HuH-7 (cell line): Measurements from ENCODE around the gene BCHE.
"Not testable (repeated sequence)": the region's sequence is repeated elsewhere in the genome, so short reads cannot be mapped to it uniquely, and the experiment has no call there.

Source experiments
- DNase-seq: peaks from one replicate; pipeline ENCODE4 v3.0.0; 2011; ENCODE audit warnings: low spot score

BCHE gene

DNA sequence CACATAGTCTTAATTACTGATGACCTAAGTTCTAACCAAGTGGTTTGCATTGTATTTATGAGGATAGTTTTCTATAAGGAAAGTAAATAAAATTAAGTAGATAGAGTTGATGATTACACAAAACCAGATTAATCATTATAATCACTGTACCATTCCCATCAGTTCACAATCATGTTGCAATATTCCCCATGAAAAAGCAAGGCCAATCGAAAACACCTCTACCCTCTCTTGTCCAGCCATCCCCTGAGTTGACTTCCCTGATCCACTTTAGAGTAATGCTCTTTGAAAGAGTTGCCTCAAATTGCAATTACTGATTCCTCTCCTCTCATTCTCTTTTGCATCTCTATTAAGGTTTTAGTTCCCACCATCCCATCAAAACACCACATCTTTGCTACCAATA lies 21.0 kb downstream of the BCHE start:
- DNase-seq: no peak

DNA sequence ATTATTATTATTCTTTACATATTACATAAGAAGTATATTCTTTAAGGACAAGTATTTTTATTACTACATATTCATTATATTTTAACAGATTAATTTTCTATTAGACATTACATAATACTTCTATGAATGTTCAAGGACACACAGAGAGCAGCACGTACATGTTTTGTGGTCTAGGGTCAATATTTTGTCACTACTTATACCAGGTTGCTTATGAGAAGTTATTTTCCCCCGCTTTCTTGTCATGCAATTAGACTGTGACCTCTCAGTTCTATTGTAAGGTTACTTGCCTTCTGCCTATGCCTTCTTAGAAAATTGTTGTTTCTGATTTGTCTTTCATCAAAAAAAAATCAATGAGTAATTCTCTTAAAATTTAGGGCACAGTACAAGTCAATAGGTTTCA lies 21.5 kb downstream of the BCHE start:
- DNase-seq: no peak

DNA sequence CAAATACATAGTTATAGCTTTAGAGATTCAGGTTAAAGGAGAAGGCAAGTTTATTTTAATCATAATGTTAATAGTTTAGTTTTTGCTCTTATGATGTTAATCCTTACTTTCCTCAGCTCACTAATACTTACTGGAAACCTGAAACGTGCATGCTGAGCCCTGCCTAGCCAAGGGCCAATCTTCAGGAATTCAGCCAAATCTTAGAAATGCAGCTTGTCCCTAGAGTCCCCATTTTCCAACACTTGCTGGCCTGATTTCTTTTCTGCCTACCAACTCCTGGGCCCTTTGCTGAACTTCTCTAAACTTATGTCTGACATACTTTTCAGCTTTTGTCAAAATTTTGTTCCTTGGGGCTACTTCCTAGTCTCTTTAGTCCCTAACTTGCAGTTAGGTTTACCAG lies 22.8 kb downstream of the BCHE start:
- no peak for DNase-seq

DNA sequence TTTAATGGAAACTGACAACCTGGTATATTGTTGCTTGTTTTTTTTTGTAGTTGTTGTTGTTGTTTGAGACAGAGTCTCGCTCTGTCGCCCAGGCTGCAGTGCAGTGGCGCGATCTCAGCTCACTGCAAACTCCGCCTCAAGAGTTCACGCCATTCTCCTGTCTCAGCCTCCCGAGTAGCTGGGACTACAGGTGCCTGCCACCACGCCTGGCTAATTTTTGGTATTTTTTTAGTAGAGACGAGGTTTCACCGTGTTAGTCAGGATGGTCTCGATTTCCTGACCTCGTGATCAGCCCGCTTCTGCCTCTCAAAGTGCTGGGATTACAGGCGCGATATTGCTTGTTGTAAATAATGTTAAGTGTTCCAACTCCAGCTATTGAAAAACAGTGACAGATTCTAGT lies 29.3 kb downstream of the BCHE start:
- not testable (repeated sequence) for DNase-seq

DNA sequence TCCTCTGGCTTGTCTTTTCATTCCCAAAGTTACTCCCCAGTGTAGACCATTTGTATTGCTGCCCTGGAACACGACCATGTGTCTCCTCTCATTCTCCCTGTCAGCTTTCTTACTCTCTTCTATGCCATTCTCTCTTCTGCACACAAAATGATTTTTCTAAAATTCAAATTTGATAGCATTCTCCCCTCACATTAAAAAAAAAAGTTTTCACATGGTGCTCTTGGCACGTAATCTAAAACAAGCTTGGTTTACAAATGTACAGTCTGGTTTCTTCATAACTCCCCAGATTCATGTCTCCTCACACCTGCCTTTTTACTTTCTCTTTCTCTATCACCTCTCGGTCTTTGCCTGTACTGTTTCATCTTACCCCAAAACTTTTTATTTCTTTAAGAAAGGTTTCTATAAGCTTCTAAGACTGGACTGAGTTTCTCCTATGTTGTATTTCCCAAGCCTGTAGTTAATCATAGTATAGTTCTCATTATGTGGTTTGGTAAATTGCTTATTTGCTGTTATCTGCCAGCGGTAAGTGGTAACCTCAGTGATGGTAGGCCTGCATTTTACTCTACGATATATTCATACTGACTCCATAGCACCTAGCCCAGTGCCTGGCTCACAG lies 31.2 kb downstream of the BCHE start:
- no peak for DNase-seq

DNA sequence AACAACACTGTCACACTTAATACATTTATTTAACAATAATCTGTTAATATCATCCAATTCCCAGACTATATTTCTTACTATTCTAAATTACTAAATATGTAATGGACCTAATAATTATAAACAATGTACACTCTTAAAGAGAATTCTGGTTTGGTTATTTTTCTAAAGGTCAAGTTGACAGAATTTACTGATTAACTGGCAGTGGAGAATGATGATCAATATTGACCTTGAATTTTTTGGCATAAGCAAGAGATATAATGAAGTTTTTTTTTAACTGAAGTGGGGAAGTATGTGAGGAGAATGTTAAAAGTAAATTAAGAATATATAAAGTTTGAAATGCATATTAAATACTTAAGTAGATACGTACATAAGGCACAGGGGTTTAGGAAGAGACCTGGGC lies 33.8 kb downstream of the BCHE start:
- no peak for DNase-seq

DNA sequence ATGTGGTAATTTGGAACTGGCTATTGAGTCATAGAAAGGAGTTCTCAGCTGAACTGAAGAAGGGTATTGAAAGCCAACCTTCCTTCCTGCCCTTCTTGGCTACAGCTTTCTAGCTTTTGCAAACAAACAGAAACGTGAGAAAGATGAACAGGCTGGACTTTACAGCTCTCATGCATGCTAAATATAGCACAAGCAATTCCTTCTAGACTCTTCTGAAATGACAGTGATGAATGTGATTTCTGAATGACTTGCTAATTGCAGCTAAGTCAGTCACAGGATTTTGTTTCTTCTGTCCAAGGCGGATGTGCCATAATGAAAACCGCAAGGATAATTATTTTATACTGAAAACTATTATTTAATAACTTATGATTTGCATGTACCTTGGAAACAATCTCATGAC lies 36.3 kb downstream of the BCHE start:
- DNase-seq: no peak

DNA sequence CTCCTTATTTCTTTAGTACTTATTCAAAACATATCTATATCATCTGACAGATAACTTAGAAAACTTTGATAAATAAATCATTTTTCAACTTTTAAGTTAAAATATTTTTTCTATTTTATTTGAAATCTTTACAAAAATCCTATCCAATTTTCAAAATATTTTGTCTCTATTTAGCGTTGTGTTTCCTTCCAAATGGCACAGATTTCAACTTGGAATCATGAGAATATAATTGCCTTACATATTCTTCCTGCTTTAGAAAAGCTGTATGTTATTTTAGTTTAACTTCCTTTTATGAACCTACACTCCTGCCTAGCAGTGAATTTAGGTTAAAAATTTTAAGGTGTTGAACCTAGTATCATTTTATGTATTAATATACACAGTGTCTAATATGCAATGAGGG lies 38.2 kb downstream of the BCHE start:
- DNase-seq: no peak

DNA sequence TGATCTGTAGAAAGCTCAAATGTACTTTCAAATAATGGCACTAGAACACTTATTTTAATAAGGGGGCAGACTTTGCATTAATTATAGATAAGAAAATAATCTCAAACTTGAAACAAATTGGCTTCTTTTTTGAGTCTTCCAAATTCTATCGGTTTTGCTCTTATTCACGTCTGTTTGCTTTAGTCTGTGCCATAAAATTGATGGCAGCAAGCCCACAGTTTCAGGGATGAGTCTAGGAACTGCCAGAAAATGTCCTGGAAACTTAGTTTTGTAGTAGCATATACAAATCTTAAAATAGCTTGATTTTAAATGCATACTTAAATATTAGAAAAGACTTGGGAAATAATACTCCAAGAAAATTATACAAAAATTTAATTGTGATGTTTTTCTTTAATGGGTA lies 39.7 kb downstream of the BCHE start:
- DNase-seq: no peak

DNA sequence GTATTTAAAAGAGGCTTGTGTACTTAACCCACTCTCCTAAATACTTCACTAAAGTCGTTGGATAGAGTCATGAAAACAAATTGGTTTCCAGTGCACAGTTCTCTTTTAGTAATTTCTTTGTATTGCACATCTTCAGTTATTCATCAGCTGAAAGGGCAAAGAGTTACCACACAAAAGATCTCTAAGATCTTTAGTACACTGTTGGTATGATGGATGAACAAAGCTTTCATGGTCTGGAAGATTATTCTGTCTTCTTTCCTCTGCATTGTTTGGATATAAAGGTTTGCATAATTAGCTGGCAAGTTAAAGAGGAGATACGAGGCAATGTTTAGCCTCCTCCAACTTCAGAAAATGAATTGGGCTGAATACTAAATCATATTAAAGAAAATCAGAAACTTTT lies 40.5 kb downstream of the BCHE start:
- DNase-seq: no peak

DNA sequence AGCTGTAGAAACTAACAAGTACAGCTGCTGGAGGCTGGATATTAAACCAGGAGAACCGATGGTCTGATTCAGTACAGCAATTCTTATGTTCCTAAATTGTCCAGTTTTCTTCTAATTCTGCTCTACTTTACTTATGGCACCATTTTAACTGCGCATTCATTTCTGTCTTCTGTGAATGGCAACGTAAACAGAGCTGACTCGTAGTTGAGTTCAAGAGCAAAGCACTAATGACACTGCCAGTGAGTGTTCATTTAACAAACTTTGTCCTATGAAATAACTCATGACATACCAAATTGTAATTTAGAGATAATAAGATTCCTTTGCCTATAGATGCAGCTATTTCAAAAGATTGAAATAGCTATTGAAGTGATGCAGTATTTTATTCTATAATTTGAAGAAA lies 48.7 kb downstream of the BCHE start:
- DNase-seq: no peak

DNA sequence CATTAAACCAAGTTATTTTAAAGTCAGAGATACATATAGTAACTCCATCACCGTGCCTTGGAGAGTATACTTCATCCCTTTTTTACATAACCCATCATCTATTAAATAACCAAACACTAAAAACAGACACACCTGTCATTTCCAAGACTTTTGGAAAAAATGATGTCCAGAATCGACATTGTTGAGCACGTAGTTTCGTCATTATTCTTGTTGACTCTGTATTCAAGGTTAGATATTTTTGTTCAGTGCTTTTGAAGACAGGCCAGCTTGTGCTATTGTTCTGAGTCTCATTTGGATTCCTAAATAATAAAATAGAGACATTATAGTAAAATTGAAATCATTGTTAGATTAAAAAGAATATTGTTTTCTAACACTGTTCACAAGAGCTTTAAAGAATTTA lies 51.2 kb downstream of the BCHE start:
- no peak for DNase-seq

DNA sequence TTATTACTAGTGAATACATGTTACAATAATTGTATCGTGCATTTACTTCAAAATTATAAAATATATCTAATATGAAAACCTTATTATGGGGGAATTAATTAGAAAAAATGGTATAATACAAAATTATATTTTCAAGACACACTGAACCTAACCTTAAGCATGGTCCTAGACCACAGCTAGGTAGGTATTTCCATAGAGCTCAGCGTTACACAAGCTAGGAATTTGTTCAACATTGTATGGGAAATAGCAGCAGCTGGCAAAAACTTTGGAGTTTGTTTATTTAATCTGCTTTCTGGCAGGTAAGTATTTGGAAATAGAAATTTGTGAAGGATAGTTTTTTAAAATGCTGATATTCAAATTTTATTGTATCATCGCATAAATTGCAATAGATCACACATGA lies 52.9 kb downstream of the BCHE start:
- DNase-seq: no peak

DNA sequence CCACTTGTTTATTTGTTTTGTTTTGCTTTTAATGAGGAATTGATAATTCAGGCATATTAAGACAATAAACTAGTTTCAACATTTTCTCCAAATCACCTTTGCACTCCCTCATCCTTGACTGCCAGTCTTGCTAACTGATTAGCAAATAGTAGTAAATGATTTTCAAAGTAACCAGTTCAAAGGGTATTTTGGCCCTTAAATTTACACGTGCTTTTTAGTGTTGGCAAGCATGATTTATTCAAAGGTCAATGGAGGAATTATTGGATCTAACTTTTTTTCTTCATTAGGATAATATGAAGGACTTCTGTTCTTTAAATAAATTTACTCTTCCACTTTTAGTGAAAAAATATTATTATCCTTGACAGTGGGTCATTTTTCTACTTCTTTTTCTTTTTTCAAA lies 53.8 kb downstream of the BCHE start:
- DNase-seq: no peak

DNA sequence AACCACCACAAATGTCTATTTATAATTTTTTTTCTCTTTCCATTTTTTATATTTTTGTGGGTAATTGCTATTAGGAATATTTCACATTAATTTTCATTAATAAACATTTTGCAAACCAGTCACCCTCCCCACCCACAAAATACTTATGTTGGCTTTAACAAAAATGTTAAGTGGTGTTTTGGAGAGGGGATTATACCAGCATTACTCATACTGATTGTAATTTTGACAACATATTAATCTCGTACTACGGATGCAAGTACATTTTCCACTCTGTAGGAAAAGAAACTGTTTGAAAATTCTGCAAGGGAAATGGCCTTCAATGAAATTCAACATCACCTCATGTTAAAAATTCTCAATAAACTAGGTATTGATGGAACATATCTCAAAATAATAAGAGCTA lies 58.3 kb downstream of the BCHE start:
- no peak for DNase-seq

DNA sequence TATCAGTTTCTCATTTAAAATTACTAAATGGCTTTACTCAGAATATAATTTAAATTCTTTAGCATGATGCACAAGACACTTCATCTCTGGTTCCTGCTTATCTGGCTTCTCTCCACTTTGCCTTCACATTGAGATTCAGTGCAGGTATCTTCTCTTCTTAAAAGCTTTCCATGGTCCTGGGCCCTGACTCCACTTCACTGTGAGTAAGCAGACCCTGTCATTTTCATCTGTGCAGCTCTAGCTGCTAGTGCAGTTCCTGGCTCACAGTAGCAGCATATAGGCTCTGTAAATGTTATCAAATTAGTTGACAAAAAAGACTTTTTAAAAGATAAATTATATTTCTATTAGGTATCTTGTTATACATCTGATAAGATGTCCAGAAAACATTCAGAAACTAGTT lies 58.8 kb downstream of the BCHE start:
- no peak for DNase-seq

DNA sequence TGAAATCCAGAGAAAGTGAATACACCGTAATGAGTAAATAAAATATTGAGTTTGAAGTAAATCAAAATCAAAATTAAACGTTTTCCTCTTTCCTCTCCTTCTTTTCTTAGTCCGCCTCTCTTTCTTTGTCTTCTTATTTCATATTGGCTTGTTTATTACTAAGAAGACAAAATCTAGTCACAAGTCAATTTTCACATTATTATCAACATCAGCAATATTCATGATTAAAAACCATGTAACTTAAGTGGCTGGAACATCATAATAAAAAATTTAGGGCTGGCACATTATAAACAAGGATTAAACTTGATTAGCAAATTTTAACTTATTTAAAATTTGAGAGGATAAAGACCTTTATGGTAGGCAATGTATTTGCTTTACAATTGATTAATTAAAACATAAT lies 61.4 kb downstream of the BCHE start:
- no peak for DNase-seq

DNA sequence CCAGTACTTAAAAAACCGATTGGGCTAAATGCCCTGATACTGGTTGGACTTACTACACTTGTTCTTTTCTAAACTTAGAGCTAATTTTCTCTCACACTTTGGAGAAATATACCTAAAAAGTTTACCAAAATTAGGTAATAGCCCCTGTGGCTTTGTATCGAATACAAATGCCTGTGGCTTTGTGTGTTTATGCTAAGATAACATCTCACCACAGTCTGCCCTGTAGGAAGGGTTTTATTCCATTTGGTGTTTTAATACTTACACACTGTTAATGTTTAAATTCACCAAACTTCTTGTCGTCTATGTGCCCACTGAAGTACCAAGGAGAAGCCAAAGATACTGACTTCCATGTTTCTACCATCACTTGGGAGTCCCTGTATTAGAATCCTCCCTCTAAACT lies 66.4 kb downstream of the BCHE start:
- DNase-seq: no peak

DNA sequence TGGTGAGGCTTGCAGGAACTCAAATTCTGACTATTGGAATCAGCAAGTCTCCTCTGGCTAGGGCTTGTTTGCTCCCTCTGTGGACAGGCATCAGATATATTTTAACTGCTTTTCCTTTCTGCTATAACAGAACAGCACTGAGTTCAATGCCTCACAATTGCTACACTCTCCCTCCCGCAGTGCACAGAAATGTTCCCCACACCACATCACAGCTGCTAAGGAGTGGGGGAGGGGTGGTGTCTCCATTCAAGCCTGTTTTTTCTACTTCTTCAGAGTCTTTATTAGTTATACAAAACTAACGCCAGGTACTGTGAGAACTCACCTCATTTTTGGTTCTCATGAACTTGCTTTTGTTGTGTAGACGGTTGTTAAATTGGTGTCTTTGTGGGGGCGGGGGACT lies 68.5 kb downstream of the BCHE start:
- DNase-seq: no peak

DNA sequence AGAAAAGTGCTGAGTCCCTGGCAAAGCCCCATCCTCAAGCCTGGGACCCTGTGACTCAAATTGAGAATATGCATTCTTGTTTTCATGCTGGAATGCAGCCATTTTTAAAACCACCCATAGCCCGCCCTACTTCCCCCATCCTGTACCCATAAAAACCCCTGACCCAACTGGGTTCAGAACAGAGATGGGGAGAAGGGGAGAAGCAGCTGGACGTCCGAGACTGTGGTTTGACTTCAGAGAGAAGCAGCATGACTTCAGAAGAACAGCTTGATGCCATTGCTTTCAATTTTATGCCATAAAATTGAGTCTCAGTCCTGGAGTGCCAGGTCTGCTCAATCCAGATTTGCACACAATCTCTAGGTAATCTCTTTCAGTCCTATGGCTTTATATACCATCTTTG lies 78.2 kb downstream of the BCHE start:
- DNase-seq: no peak

DNA sequence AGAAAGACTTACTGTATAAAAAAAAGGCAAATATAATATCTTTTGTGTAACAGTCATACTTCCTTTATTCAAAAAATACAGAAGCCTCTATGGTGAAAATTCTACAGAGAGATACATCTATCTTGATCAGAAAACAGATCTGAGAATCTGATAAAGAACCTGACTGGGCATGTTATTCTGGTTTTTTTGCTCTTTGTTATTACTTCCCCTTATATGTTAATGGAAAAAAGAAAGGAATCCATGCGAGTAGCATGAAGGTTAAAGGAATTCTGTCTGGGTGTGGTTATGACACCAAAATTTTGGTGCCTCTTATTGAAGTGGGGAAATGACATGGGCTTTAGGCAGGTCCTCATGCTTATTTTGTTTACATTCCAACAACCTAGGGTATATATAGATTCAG lies 81.7 kb downstream of the BCHE start:
- no peak for DNase-seq

DNA sequence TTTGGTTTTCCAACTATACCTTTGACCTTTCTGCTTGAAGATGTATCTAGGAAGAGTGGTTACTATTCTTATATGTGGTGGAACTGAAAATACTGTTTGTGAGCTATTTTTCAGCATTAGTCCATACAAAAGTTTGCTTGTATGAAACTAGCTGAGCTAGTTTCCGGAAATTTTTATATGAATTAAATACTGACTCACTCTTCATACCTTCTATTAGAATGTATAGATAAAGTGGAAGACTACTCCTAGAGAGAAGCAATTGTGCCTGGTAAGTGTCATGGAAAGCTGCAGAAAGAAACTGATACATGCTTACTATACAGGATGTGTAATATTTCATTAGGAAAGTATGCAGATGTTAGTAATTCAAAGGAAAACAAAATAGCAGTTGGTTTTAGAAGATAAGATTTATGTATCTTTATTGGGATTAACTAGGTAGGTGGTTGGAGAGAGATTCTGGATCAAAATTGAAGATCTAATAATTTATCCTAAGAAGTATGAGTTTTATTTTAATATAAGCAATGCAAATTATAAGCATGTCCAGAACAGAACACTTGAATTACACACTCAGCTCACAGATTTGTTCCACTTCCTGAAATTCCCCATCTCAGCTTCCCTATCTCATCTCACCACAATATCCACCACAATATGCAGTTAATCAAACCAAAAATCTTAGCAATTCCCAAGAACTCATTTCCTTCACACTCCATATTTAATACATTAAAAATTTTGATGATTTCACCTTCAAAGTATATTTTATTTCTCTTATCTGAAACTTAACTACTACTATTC lies 82.8 kb downstream of the BCHE start:
- DNase-seq: no peak

DNA sequence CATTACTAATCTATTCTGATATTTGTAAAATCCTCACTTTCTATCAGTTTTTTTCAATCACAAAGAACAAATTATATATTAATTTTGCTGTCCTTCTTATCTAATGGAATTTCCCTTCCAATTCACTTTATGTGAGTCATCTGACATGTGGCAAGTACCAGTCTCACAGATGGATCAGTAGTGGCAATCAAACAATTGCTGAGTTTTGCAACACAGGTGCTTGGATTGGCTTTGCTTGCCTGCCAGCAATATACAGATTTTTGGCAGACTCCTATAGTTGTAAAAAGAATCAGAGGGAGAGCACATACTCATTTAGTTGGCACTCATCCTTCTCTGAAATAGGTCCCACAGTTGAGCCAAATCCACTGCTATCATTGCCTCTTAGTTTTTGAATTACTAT lies 83.7 kb downstream of the BCHE start:
- no peak for DNase-seq

DNA sequence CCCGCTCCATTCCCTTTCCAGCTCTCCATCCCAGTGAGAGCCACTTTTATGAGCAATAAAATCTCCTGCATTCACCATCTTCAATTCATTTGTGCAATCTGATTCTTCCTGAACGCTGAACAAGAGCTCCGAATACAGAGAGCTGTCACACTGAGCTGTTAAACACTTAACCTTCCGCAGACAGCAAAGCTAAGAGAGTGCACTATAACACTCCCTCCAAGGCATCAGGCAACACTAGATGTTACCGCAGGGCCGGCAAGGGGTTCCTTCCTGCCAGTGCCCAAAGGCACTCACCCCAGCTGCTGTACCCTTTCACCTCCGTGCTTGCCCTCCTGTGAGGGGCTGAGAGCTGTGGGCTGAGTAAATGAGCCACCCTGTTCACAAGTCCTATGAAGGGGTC lies 85.6 kb downstream of the BCHE start:
- no peak for DNase-seq
